ENCODE results near the gene CLIP4. TPM values are rescaled to one million over a fixed set of nuclear protein-coding genes. Genes with fewer than 3 reads are reported as not detected.

CLIP4 gene
- 46.8 and 47.8 TPM in 2 replicates for total RNA-seq

GRCh38 chr2:29114946-29115609 is at the start of gene CLIP4:
TSS of gene CLIP4 (plus strand) at chr2:29115415. CDS start at chr2:29121389, 5,974 bp downstream.

GRCh38 chr2:29074411-29074810 is 40.8 kb upstream of the CLIP4 start, which contains the start of gene PCARE:
TSS of gene PCARE (minus strand) at chr2:29074523. CDS start at chr2:29074261, 262 bp downstream.

Other genes with a start within 250 kb of the CLIP4 start
- gene TRMT61B, start 245.1 kb upstream of the CLIP4 start, total RNA-seq: 11.5 and 11.9 TPM in 2 replicates
- 103 and 175 TPM in 2 replicates for gene WDR43, start 220.7 kb upstream of the CLIP4 start, total RNA-seq
- gene TOGARAM2, start 134.1 kb upstream of the CLIP4 start, total RNA-seq: 0.09 TPM in 1 of 2 replicates, not detected in the other
- not detected in 2 replicates for gene PCARE, start 40.9 kb upstream of the CLIP4 start, total RNA-seq